ENCODE measurements around the gene SOX2.

SOX2 gene

GRCh38 chr3:181717549-181718171 lies 5.9 kb downstream of the SOX2 start:
- in situ Hi-C loops (cut with MboI; ENCODE audit: low pct_unique_long_range_greater_than_20kb, low sequenced_read_pairs, unreplicated experiment) = loop anchor here (25.0 kb wide), 1 partner anchor 545 kb away; no protein-coding TSS in a partner anchor

GRCh38 chr3:181718369-181718768 lies 6.6 kb downstream of the SOX2 start:
- no peak for DNase-seq (ENCODE audit: low spot score)
- in situ Hi-C loops (cut with MboI; ENCODE audit: low pct_unique_long_range_greater_than_20kb, low sequenced_read_pairs, unreplicated experiment) = loop anchor here (25.0 kb wide), 1 partner anchor 544 kb away; no protein-coding TSS in a partner anchor
- TF ChIP-seq, protein P1, sequence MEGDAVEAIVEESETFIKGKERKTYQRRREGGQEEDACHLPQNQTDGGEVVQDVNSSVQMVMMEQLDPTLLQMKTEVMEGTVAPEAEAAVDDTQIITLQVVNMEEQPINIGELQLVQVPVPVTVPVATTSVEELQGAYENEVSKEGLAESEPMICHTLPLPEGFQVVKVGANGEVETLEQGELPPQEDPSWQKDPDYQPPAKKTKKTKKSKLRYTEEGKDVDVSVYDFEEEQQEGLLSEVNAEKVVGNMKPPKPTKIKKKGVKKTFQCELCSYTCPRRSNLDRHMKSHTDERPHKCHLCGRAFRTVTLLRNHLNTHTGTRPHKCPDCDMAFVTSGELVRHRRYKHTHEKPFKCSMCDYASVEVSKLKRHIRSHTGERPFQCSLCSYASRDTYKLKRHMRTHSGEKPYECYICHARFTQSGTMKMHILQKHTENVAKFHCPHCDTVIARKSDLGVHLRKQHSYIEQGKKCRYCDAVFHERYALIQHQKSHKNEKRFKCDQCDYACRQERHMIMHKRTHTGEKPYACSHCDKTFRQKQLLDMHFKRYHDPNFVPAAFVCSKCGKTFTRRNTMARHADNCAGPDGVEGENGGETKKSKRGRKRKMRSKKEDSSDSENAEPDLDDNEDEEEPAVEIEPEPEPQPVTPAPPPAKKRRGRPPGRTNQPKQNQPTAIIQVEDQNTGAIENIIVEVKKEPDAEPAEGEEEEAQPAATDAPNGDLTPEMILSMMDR (IDR thresholded peaks at IDR 0.05; ENCODE audit: extremely low read depth, insufficient read depth, missing control alignments) = no peak

More at GRCh38 chr3:181717549-181718171, 5.9 kb downstream of the SOX2 start:
- DNase-seq (ENCODE audit: low spot score) = no peak
- TF ChIP-seq, protein P1 (IDR thresholded peaks at IDR 0.05; ENCODE audit: extremely low read depth, insufficient read depth, missing control alignments) = no peak

DNA sequence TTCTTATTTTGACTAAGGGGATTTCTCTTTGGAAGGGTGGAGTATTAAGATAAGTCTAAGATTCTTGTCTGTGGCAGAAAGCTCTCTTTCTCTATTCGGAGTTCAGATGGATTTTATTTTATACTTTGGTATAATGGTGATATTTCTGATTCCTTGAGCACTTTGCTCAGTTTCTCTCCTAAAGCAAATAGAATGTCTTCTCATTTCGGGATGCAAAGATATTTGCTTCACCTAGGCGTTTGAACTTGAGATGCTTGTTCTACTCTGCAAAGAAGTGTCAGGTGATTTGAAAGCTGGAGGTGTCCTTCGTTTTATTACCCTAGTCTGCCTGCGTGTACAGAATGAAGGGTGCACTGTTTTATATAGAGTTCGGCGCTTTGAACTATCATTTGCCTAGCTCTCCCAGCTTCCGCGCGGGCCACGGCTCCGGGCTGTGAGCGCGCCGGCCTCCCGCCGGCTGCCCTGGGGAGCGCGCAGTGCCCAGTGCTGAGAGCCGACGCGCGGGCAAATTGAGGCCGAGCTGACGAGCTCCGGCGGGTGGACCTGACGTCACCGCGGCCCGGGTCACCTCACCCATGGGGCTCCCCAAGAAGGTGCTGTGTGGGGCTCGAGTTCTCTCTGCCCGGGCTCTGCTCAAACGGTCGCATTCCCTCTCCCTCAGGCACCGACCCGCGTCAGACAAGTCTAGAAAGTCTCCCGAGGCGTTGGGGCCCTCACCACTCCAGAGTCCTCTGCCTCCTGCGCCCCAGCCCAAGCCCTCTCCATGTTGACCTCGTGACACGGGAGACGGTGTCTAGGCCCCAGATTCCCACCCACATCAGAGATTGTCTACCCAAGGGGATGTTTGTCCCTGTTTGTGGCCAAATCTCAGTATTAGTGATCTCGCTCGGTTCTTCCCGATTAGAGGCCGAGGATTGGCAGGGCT lies 7.5 kb downstream of the SOX2 start:
- in situ Hi-C loops (cut with MboI; ENCODE audit: low pct_unique_long_range_greater_than_20kb, low sequenced_read_pairs, unreplicated experiment) = loop anchor here (25.0 kb wide), 1 partner anchor 543 kb away; no protein-coding TSS in a partner anchor
- DNase-seq (ENCODE audit: low spot score) = peak; percentile 22
- TF ChIP-seq, protein P1 (IDR thresholded peaks at IDR 0.05; ENCODE audit: extremely low read depth, insufficient read depth, missing control alignments) = no peak

GRCh38 chr3:181719991-181720680 lies 8.4 kb downstream of the SOX2 start:
- TF ChIP-seq, protein P1 (IDR thresholded peaks at IDR 0.05; ENCODE audit: extremely low read depth, insufficient read depth, missing control alignments) = no peak
- DNase-seq (ENCODE audit: low spot score) = no peak
- in situ Hi-C loops (cut with MboI; ENCODE audit: low pct_unique_long_range_greater_than_20kb, low sequenced_read_pairs, unreplicated experiment) = loop anchor here (25.0 kb wide), 1 partner anchor 542 kb away; no protein-coding TSS in a partner anchor

GRCh38 chr3:181721046-181721875 lies 9.5 kb downstream of the SOX2 start:
- no peak for DNase-seq (ENCODE audit: low spot score)
- in situ Hi-C loops (cut with MboI; ENCODE audit: low pct_unique_long_range_greater_than_20kb, low sequenced_read_pairs, unreplicated experiment) = loop anchor here (25.0 kb wide), 1 partner anchor 541 kb away; no protein-coding TSS in a partner anchor
- TF ChIP-seq, protein P1 (IDR thresholded peaks at IDR 0.05; ENCODE audit: extremely low read depth, insufficient read depth, missing control alignments) = no peak

Measured in GM13977 (cell line).